ENCODE results near the gene ACIN1. TPM values are rescaled to one million over a fixed set of nuclear protein-coding genes. Genes with fewer than 3 reads are reported as not detected.

ACIN1 gene
- total and polyA plus RNA-seq, 9 of the 15 experiments (the other 6 are each of a cell fraction or from before 2014, with no cell fraction given): 5.0 to 196 (median 129) TPM

- TF ChIP-seq ZNF407 (IDR thresholded peaks at IDR 0.05; ENCODE audit: low read depth): no peak
Observed at GRCh38 chr14:23052182-23052623, 42.7 kb downstream of the ACIN1 start (continued).

Measured in K562 (cell line).